Gastrocnemius medialis (tissue), 4 donors: ENCODE measurements around the gene ETV6.

Experiments
- CTCF ChIP-seq, 5 experiments: fragments of 450-650 bp in 3 of 5; fragments of 200-600 bp in 2 of 5; sonication (generic) in 2 of 5; IDR thresholded peaks in 4 of 5; conservative IDR thresholded peaks in 1 of 5; 1 replicate in 4 of 5; 2 replicates in 1 of 5; pipeline ENCODE4 v1.5.1; 2016 to 2019; ENCODE audit warnings: antibody characterized with exemption in 5 of 5, mild to moderate bottlenecking in 3 of 5, moderate library complexity in 3 of 5
- POLR2A ChIP-seq, 2 donors: fragments of 450-650 bp; IDR thresholded peaks; one replicate each; pipeline ENCODE4 v1.6.1; 2017; ENCODE audit warnings: antibody characterized with exemption in 2 of 2, mild to moderate bottlenecking in 2 of 2, moderate library complexity in 2 of 2

GRCh38 chr12:11669348-11669747, 19.9 kb downstream of the ETV6 start:
- TF ChIP-seq CTCF (IDR thresholded peaks at IDR 0.05 in 4 of 5, conservative IDR thresholded peaks at IDR 0.05 in 1 of 5) = no peak
- no peak for TF ChIP-seq POLR2A (IDR thresholded peaks at IDR 0.05)
